Ecto neural progenitor cell (in vitro differentiated cells): ENCODE results near the gene CERKL.

Source experiments
- DNase-seq: peaks from one replicate; pipeline ENCODE4 v3.0.0-alpha.2; 2018; ENCODE audit warnings: low spot score

The CERKL gene

DNA sequence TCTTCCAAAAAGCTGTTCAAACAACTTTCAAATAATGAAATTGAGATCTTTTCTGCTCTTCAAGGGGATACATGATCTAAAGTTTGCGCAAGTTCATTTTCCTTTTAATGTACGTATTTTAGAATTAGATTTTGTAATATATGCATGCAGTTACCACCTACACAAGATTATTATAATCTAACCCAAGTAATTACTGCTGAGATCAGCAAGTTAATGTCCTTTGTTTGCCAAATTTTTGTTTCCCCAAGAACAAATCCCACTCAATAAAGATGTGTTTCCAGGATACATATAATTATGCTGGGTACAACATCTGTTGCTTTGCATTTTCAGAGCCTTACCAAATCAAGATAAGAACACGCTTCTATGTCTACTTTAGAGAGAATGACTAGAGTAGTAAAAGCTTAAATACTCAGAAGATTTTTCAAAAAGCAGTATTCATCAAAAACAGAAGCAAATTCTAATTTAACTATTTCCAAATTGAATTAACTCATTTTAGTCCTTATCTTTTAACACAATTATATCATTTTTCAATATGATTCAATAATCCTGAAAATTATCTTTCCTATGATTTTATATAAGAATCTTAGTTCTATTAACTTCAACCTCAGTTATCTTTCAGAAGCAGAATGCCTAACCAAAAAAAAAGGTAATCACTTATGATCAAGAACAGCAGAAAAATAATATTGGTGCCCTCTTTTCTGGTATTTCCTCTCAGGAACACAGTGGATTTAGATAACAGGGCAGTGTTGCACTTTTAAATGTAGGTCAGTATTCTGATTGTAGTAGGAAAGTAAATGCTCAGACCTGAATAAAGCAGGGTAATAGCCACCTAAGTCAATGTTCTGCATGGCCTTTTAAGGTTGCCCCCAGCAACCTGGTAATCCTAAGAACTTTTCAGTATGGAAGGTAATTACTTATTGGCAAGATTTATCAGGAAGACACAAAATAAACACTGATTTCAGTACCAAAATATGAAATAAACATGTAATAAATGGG is 28.0 kb downstream of the CERKL start:
- DNase-seq: no peak

- DNase-seq: no peak
Measured at GRCh38 chr2:181627545-181627944, 29.4 kb downstream of the CERKL start.

DNA sequence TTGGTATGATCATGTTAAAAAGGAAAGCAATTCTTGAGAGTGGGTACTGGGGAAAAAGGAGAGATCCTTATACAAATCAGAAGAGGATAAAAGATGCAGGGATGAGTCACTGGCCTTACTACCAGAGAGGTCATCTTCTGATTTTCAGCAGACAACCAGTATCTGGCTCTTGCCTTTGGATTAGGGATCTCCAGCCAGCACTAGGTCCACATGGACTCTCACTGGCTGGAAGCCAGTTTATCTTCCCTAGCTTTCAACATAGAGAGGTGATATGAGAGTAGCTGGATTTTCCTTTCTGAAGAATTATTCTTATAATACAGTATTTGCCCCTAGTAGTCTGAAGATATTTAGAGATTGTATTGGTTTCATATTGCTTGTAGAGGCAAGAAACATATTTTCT is 30.2 kb downstream of the CERKL start:
- DNase-seq: no peak

GRCh38 chr2:181623159-181623558 is 33.7 kb downstream of the CERKL start:
- no peak for DNase-seq

DNA sequence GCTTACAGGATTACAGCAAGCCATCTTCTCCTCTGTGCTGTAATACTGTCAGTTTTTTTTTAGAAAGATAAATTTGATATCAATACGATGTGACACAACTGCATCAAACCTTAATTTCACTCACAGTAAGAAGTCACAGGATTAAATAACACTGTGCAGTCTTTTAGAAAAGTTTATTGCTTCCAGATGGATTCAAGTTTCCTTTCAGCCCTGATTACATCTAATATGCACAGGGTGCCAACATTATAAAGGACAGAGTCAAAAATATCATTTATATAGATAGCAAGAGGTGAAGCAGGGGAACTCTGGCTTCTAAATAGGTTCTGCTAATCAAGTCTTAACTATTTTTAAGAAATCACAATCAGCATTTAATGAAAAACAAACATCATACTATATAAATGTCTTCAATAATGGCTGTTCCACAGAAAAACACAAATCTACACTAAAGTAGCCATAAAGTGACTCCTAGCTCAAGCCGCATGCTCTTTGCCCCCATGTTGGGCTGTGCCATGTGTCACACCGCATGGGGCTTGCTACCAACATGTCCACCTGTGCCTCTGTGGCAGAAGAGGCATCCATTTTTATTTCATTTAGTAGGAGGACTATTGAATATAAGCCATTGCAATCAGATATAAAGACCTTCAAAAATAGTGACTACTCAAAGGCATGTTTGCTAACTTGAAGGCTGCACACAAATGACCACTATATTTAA is 35.0 kb downstream of the CERKL start:
- no peak for DNase-seq

GRCh38 chr2:181619516-181619915 is 37.4 kb downstream of the CERKL start:
- no peak for DNase-seq

DNA sequence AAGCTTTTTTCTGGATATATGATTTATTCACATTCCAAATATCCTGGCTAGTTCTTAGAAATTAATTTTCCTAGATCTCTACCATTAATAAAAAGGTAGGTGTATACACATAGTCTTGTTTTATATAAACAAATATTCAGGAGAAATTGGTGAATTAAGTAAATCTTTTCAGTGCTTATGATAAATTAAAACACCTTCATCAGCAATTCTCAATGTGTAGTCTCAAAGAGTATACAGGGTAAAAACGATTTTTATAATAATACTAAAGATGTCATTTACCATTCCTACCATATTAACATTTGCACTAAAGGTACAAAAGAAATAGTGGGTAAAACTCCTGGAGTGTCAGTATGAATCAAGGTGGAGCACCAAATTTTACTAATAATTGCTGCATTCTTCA is 40.2 kb downstream of the CERKL start:
- DNase-seq: no peak

DNA sequence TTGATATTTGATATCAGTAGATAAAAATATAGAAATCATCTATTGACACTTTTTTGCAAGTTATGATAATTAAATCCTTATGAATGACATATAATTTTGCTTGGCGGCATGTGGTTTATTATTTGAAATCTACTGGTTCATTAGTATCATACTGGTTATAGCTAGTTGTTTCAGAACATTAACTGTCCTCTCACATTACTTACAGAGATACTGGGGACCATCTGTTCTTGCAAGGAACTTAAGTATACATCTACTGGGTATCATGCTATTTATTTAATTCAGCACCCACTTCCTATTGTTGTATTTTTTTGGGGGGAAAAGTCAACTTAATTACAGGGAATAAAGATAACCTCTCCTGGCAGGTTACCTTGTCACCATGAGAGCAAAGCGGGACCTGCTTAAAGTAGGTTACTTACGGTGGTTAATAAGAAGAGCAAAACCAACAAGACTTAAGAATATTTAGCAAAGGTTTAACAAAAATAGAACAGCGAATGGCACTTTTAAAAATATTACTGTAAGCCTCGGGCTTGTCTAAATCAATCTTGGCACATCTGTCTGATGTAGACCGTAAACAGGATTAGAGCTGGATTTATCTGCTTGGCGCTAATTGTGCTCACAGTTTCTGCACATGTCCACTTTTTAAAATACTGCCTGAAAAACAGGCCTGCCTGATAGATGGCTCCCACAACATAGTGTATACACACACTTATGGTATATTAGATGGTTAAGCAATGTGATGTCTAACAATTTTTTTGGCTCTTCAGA is 41.8 kb downstream of the CERKL start:
- DNase-seq: no peak

DNA sequence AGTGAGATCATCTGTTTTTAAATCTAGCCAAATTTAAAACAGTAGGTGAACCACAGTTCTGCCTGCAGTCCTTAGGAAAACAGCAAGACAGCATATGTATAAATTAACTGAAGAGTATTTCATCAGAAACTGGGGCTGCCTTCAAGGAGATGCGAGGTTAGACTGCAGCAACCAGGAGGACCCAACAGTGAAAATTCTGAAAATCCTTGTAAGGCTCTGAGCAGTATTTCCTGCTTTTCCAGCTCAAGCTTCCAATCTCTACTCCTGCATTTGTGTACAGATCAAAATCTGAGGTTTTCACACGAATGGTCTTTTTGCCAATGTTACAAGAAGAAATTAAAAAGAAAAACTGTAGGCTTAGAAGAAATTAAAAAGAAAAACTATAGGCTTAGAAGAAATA is 43.7 kb downstream of the CERKL start:
- no peak for DNase-seq

- no peak for DNase-seq
Measured at GRCh38 chr2:181607629-181608590, 49.0 kb downstream of the CERKL start.

GRCh38 chr2:181605889-181606837 is 50.7 kb downstream of the CERKL start:
- DNase-seq: no peak

DNA sequence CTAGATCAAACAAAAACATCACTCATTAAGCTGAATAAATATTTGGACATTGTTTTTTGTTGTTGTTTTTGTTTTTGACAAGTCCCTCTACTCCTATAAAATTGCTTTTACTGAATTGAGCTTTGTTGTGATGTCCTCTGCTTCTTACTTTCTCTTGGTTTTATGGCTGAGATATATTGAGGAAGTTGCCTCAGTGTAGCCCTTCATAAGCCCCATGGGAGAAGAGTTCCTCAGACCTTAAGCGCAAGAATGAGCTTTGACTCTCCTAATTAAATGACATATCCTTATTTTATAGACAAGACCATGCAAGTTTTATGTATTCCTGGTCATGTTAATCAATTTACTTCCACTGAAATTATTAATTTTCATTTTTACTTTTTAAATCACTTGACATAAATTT is 54.9 kb downstream of the CERKL start:
- no peak for DNase-seq

DNA sequence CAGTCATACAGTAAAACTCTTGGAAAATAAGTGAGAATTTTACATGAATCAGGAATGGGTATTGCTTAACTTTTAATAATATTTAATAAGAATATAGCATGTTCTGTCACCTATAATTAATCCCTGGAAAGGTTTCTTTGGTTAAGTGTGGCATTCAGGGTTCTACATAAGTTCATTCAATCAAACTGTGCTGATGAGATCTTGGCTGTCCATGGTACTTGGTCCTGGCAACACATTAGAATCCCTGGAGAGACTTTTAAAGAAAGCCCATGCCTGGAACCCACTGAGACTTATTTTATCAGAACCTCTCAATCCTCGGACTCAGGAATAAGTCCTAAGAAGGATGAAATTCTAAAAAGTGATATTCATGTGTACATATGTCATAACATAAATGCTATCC is 60.3 kb downstream of the CERKL start:
- DNase-seq: no peak

- DNase-seq: no peak
Measured at GRCh38 chr2:181594322-181594721, 62.6 kb downstream of the CERKL start.

DNA sequence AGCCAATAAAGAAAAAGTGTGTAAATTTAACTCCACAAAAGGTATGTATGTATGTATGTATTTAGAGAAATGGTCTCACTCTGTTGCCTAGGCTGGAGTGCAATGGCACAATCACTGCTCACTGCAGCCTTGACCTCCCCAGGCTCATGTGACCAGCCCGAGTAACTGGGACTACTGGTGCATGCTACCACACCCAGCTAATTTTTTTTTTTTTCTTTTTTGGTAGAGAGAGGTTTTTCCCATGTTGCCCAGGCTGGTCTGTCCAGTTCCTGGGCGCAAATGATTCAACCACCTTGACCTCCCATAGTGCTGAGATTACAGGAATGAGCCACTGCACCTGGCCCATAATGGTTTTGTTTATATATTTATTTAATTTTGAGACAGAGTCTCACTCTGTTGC is 67.1 kb downstream of the CERKL start:
- DNase-seq: no peak

DNA sequence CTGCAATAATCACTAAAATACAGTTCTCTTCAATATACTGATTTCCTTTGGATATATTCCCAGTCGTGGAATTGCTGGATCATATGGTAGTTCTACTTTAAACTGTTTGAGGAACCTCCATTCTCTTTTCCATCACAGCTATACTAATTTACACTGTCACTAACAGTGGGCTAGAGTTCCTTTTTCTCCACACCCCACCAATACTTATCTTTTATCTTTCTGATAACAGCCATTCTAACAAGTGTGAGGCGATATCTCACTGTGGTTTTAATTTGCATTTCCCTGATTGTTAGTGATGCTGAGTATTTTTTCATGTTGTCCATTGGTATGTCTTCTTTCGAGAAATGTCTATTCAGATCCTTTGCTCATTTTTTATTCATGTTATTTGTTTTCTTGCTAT is 68.4 kb downstream of the CERKL start:
- no peak for DNase-seq

GRCh38 chr2:181586569-181587081 is 70.3 kb downstream of the CERKL start:
- DNase-seq: no peak

DNA sequence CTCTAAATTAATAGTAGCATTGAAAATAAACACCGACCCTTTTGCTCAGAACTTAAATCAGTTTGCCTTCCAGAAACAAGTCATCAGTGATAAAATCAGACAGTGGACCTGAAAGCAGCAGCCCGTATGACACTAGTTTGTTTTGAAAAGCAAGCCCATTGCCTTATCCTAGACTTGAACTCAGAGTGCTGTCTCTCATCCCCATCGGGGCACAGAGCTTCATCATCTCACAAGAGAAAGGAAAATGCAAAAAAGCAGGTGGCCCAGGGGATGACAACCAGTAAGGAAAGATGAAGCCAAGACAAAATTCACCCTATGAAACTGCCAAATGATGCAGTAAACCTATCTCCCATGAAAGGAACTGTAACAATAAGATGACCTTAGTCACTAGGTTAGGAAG is 71.2 kb downstream of the CERKL start:
- DNase-seq: no peak

- DNase-seq: no peak
Measured at GRCh38 chr2:181581534-181581933, 75.4 kb downstream of the CERKL start.

DNA sequence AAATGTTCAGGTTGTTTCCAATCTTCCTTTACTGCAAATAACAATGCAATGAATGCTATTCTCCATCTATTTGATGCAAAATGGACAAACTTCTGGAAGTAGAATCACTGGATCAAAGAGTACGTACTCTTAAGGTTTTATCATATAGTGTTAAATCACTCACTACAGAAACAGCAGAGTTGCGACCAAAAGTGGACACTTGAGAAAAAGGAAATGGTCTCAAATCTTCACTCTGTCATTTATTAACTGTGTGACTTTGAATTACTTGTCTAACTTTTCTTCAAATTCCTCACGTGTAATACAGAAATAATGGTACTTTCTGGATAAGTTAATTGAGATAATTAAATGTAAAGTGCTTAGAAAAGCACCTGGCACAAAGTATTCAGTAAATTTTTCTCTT is 78.1 kb downstream of the CERKL start:
- DNase-seq: no peak
